ENCODE measurements around the gene SEPTIN12. TPM values are rescaled to one million over a fixed set of nuclear protein-coding genes. Genes with fewer than 3 reads are reported as not detected.

Gene SEPTIN12
- total RNA-seq, 1 experiment from 2014 or later = not detected

DNA sequence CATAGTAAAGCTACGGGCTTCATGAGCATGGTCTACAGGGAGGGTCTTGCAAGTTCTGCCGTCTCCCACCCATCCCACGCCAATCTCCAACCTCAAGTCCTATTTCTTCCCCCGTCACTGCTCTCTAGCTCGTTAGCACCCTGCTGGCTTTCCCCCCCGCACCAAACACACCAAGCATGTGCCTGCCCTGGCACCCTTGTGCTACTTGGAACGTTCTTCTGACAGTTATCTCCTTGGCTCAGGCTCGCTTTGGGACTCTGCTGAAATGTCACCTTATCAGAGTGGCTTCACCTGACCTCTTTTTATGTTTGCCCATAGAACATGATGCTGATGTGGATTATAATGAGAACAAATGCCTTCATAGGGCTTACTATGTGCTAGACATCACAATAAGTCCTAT is 37.1 kb upstream of the SEPTIN12 start:
- H3F3A ChIP-seq (ENCODE audit: insufficient read depth, low read depth) = no peaks in the 10 kb centered on the region
- no peak overlapping the region for H3K27ac ChIP-seq
- no peak overlapping the region for H3K4me2 ChIP-seq
- TF ChIP-seq EZH2 (IDR thresholded peaks at IDR 0.05; ENCODE audit: low read depth) = no peak
- TF ChIP-seq, protein P1, sequence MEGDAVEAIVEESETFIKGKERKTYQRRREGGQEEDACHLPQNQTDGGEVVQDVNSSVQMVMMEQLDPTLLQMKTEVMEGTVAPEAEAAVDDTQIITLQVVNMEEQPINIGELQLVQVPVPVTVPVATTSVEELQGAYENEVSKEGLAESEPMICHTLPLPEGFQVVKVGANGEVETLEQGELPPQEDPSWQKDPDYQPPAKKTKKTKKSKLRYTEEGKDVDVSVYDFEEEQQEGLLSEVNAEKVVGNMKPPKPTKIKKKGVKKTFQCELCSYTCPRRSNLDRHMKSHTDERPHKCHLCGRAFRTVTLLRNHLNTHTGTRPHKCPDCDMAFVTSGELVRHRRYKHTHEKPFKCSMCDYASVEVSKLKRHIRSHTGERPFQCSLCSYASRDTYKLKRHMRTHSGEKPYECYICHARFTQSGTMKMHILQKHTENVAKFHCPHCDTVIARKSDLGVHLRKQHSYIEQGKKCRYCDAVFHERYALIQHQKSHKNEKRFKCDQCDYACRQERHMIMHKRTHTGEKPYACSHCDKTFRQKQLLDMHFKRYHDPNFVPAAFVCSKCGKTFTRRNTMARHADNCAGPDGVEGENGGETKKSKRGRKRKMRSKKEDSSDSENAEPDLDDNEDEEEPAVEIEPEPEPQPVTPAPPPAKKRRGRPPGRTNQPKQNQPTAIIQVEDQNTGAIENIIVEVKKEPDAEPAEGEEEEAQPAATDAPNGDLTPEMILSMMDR (conservative IDR thresholded peaks at IDR 0.05) = no peak
- peaks cover 6% of the 10 kb centered on the region; the same call in 1 of the 2 replicates for H4K20me1 ChIP-seq (ENCODE audit: insufficient read depth)
- H3K4me1 ChIP-seq (replicated peaks; ENCODE audit: insufficient read depth) = no peaks in the 10 kb centered on the region
- no peaks in the 10 kb centered on the region for H3K9me3 ChIP-seq (ENCODE audit: insufficient read depth, low read depth)
- no TSS peak for BruUV-seq (replicated peaks)
- H2AFZ ChIP-seq = no peak overlapping the region
- ChIA-PET CTCF (no interaction called here), POLR2A (ENCODE audit: unreplicated experiment) (no interaction called here)
- no peaks in the 10 kb centered on the region for H3K9me2 ChIP-seq (ENCODE audit: insufficient read depth)
- no peak for DNase-seq
- intact Hi-C loops (cut with micrococcal nuclease; ENCODE audit: unreplicated experiment) = no loop called here
- peaks cover 31% of the 10 kb centered on the region for H3K36me3 ChIP-seq (ENCODE audit: low read depth)
- no peaks in the 10 kb centered on the region for H3K27me3 ChIP-seq (ENCODE audit: insufficient read depth, low read depth)
- H3K4me3 ChIP-seq = no peak overlapping the region
- no peaks in the 10 kb centered on the region for H3K79me2 ChIP-seq (ENCODE audit: low read depth)

DNA sequence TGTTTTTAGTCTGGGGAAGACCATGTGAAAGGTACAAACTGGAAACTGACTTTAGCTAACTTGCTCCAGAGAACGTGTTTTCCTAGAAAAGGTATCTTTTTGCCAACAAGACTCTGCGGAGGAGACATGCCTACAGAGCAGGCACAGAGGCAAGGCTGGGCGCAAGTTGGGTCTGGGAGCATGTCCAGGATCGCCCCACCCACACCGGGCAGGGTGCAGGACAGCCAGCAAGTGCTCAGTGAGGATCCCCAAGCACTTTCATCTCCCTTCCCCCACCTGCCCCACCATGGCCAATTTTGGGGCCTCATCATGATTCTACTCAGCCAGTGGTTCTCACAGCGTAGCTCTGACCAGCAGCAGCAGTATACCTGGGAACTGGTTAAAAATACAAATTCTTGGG is 32.5 kb upstream of the SEPTIN12 start:
- H3K27ac ChIP-seq = no peak overlapping the region
- no peaks in the 10 kb centered on the region for H3K27me3 ChIP-seq (ENCODE audit: insufficient read depth, low read depth)
- H3F3A ChIP-seq (ENCODE audit: insufficient read depth, low read depth) = no peaks in the 10 kb centered on the region
- no peaks in the 10 kb centered on the region for H4K20me1 ChIP-seq (ENCODE audit: insufficient read depth)
- H3K36me3 ChIP-seq (ENCODE audit: low read depth) = peaks cover 29% of the 10 kb centered on the region
- CTCF ChIA-PET = no interaction called here
- no peaks in the 10 kb centered on the region for H3K9me2 ChIP-seq (ENCODE audit: insufficient read depth)
- no peak overlapping the region for H3K4me3 ChIP-seq
- no peak overlapping the region for H2AFZ ChIP-seq
- no peaks in the 10 kb centered on the region for H3K9me3 ChIP-seq (ENCODE audit: insufficient read depth, low read depth)
- intact Hi-C loops (cut with micrococcal nuclease; ENCODE audit: unreplicated experiment) = no loop called here
- no peak for DNase-seq
- H3K4me1 ChIP-seq (replicated peaks; ENCODE audit: insufficient read depth) = no peaks in the 10 kb centered on the region
- POLR2A ChIA-PET (ENCODE audit: unreplicated experiment) = interaction anchor here (0.6 kb wide), 1 partner anchor 110 kb away, joined by 6 read pairs; no protein-coding TSS in a partner anchor
- BruUV-seq (replicated peaks) = no TSS peak
- no peak for TF ChIP-seq EZH2 (IDR thresholded peaks at IDR 0.05; ENCODE audit: low read depth)
- TF ChIP-seq, protein P1 (conservative IDR thresholded peaks at IDR 0.05) = no peak
- no peaks in the 10 kb centered on the region for H3K79me2 ChIP-seq (ENCODE audit: low read depth)
- no peak overlapping the region for H3K4me2 ChIP-seq

DNA sequence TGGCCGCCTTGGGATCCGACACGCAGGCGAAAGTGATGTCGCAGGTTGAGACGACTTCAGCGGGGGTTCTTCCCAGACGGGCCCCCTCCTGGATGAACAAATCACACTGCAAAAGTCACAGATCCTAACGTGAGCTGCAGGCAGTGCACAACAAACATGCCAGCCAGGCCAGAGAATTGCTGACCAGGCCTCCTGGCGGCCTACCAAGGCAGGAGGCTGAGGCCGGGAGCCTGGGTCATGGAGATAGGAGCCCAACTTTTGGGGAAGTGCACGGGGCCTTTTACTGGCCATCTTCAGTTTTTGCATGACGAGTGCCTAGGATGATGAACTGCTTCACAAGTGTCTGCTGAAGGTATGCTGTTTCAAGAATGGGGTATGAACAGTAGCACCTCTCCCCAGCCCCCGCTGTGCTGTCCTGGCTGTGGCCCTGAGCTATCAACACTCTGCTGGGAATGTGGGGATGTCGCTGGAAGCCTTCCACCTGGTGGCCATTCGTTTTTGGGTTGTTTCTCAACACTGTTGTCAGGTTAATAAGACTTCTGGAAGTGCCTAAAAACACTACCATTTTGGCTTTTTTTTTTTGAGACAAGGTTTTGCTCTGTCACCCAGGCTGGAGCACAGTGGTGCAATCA is 26.5 kb upstream of the SEPTIN12 start:
- Histone ChIP-seq H3K4me1 (replicated peaks; ENCODE audit: insufficient read depth) (no peaks in the 10 kb centered on the region), H2AFZ (no peak overlapping the region), H4K20me1 (ENCODE audit: insufficient read depth) (no peaks in the 10 kb centered on the region; the same call in 1 of the 2 replicates), H3K27me3 (ENCODE audit: insufficient read depth, low read depth) (no peaks in the 10 kb centered on the region), H3K4me2 (no peak overlapping the region), H3F3A (ENCODE audit: insufficient read depth, low read depth) (peaks cover 10% of the 10 kb centered on the region), H3K36me3 (ENCODE audit: low read depth) (peaks cover 10% of the 10 kb centered on the region; the same call in 1 of the 2 replicates), H3K9me3 (ENCODE audit: insufficient read depth, low read depth) (no peaks in the 10 kb centered on the region), H3K4me3 (no peak overlapping the region), H3K27ac (no peak overlapping the region), H3K79me2 (ENCODE audit: low read depth) (no peaks in the 10 kb centered on the region), H3K9me2 (ENCODE audit: insufficient read depth) (no peaks in the 10 kb centered on the region)
- intact Hi-C loops (cut with micrococcal nuclease; ENCODE audit: unreplicated experiment) = no loop called here
- CTCF ChIA-PET = interaction anchor here (0.6 kb wide), 2 partner anchors 119 to 291 kb away, joined by 7 to 9 read pairs; no protein-coding TSS in a partner anchor
- TF ChIP-seq, protein P1 (conservative IDR thresholded peaks at IDR 0.05) = no peak
- TF ChIP-seq EZH2 (IDR thresholded peaks at IDR 0.05; ENCODE audit: low read depth) = no peak
- DNase-seq = no peak
- POLR2A ChIA-PET (ENCODE audit: unreplicated experiment) = no interaction called here
- BruUV-seq (replicated peaks) = no TSS peak

Measured in PC-9 (cell line).